HK-2 (cell line): ENCODE data around the gene MISP.
A peak's percentile ranks its signal among the peaks of the same experiment; 100 is the strongest.

Experiments used
- DNase-seq: peaks from one replicate; pipeline ENCODE4 v3.0.0-alpha.2; 2018; ENCODE audit not compliant: unreplicated experiment

Gene MISP

DNA sequence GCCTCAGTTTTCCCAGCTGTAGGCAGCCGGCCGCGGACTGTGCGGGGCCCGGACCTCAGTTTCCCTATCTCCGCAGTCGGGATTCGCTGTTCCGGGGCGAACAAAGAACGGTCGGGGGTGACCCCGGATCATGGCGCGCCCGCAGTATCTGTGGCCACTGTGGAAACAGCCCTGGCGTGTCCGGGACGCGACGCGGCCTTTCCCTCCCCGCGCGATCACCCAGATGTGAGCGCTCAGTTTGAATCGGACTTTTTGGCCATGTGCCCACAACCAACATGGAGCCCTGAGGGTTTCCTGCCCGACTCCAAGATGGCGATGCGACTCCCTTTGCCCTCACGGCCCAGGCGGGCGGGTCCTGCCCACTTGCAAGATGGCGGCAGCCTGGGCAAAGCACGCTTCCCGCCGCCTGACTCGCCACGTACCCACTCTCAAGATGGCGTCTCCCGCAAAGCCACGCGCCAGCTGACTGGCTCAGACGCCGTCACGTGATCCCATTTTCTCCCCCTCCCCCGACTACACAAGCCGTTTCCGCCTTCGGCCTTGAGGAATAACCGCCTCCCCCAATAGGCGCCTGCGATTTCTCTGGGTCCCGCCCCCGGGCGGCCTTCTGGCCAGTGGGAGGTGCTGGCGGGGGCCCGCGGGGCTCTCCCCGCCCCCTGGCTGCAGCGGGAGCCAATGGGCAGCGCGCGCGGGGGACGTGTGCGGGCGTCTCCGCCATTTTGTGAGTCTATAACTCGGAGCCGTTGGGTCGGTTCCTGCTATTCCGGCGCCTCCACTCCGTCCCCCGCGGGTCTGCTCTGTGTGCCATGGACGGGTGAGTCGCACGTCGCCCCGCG, 46.0 kb downstream of the MISP start, which contains the start of gene PTBP1:
PTBP1 (plus strand) TSS at position 761 of the 836 bp plus-strand sequence; CDS start at position 807, 46 bp downstream.
- peak; percentile 100 for DNase-seq

DNA sequence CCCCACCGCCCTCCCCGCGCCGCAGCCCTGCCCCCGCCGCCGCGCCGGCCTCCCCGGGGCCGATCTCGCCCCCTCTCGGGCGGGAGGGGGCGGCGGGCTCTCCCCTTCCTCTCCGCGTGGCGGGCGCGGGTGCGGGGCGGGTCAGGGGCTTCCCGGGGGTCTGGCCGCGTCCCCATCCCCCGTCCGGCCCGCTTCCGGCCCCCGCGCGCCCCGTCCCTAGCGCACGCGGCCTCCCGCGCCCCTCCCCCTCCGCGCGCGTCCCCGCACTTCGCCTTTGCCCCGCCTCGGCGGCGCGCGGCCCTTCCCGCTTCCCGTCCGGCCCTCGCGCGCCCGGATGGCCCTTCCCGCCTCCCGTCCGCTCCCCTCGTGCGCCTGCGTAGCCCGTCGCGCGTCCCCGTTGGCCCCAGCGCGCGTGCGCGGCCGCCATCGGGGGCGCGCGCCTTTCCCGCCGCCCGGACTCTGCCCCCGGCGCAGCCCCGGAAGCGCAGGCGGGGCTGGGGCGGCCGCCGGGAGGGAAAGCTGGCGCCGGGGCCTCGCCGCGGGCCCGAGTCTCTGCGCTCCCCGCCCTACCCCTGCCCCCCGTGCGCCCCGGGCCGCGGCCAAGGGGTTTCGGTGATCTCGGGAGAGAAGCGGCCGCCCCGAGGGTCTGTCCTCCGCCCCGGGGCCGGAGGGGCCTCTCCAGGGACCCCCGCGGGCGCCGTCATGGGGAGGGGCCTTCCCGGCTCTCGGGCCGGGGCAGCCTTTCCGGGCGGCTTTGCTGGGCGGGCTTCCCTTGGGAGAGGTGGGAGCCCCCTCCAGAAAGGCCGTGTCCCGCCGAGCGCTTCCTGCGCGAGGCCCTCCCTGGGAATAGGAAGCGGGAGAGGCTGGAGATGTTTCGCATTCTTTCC, 46.9 kb downstream of the MISP start:
- DNase-seq = peak; percentile 88

DNA sequence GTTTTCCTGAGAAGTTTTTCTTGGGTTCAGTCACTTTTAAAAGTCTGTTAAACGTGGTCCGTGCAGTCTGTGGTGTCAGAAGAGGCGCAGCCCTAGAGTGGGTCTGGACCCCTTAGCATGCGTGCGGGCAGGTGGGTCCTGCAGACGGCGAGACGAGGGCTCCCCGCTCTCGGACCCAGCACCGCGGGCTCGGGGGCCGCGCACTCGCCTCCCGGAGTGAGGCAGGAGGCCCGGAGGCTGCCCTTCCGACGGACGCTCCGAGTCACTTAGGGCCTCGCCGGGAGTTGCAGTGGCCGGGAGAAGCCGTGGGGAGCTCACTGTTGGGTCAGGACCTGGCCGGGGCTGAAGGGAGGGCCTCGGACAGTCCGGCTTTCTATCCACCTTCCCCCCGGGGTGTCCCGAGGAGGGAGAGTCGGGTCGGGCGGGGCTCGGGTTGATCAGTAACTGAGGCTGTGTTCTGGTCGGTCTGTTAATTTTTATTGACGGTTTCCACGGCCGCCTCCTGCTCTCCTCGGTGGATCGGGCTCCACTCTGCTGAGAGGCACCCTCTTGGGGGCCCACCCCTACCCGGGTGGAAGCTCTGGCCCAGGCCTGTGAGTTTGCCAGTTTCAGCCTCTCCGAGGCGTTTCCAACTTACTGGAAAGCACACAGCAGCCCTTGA, 47.6 kb downstream of the MISP start:
- peak; percentile 82 for DNase-seq

DNA sequence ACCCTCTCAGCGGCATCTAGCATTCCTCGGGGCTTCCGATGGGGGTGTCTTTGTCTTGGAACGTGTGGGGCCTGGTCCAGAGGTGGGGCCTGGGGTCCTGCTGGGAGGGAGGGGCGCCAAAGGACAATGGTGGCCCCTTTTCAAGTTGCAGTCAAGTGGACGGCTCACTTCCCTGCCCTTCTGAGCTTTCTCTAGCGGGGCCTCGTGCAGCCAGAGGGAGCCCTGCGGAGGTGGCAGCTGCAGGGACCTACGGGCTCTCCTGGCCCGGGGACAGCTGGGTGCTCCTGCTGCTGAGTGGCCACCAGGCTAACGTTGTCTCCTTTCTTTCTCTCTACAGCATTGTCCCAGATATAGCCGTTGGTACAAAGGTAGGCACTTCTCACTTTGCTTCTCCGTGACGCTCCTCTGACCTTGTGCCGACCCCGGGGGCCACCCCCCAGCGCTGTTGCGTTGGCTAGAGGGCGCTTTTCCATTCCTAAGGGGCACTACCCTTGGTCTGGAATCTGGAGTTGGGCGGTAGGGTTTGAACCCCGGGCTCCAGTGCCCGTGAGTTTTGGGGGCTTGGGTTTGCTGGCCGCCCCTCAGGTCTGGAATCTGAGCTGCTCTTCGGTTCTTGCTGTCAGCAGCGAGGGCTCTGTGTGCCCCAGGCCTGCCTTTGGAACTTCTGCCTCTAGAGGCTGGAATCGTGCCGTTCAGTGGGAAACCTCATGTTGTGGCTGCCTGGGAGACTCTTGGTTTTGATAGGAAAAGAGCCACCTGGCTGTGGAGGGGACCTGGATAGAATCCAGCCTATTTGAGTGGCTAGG, 48.4 kb downstream of the MISP start:
- DNase-seq = no peak

DNA sequence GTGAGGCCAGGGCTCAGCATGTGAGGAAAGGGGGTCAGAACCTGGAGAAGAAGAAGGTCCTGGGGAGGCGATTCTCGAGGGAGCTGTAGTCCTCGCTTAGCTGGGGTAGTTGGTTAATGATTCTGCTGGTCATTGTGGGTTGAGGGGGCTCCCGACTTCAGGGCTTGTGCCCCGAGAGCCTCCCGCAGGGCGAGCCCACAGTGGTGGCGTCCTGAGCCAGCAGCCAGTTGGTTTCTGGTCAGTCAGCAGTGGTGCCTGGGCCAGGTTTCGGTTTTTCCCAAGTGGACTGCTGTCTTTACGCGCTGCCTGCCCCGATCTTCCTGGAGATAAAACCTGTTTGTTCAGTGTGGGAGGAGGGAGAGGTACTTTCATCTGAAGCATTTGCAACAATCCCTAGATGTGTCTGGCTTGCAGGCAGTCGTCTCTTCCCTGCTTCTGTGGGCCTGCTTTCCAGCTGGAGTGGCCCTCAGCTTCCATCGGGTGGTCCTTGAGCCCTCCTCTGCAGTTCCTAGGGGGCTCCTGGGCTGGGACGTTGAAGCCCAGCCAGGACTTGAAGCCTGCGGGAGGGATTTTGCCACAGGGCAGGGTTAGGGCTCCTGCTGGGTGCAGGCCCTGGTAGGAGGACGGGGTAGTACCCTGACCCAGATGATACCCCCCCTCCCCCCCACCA, 49.6 kb downstream of the MISP start:
- DNase-seq = no peak

DNA sequence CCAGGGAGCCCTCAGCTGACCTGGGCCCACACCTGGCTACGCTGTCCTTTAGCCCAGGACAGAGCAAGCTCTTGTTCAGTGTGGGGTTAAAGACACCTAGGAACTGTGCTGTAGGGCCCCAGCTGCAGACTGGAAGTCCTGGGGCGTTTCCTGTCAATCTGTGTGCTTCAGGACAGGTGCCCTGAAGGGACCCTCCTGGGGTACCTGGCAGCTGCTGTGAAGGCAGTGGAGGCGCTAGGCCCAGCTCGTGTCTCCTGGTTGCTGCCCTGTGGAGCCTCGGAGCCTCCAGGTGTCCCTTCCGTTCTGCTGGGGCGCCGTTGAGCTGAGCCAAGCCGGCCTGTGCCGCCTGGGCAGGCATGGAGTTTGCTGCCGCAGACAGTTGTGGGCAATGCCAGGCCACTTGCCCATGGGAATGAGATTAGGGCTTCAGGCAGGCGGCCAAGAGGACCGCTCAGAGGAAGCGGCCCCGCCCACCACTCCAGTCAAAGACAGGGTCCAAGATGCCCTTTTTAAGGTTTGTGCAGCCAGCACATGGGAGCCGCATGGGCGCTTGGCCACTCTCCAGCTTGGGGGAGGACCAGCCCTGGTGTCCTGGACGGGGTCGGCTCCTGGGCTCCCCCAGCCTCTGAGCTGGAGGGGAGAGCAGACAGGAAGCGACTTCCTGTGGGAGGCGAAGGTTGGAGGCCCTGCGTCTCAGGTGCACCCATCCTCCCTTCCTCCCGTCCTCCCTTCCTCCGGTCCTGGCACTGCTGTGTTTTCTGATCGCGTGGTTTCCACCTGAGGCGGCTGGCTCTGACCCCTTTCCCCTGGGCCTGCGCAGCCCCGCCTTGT, 50.3 kb downstream of the MISP start:
- no peak for DNase-seq

DNA sequence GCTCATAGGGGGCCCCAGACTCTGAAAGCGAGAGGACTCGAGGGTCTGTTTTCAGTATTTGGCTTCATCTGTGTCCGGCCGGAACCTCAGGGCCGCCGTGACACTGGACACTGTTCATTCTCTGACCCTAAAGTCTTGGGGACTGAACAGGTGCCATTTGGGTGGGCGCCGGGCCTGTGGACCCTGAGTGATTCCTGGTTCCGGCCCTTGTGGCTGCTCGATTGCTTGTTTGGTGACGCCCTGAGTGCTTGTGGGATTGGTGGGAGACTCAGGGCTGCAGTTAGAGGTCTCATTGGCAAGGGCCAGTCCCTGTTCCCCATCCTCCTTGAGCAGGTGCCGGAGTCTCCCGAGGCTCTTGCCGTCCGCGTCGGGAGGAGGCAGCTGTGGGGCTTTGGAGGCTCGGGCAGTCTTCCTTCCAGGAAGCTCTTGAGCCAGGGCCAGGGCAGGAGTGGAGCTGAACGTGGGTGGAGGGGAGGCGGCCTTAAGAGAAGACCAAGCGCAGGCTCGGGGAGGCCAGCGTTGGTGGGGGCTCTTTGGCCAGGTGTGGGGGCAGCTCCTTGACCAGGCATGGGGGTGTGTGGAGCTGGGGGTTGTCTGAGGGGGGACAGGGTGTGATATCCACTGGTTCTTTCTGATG, 51.1 kb downstream of the MISP start:
- no peak for DNase-seq

DNA sequence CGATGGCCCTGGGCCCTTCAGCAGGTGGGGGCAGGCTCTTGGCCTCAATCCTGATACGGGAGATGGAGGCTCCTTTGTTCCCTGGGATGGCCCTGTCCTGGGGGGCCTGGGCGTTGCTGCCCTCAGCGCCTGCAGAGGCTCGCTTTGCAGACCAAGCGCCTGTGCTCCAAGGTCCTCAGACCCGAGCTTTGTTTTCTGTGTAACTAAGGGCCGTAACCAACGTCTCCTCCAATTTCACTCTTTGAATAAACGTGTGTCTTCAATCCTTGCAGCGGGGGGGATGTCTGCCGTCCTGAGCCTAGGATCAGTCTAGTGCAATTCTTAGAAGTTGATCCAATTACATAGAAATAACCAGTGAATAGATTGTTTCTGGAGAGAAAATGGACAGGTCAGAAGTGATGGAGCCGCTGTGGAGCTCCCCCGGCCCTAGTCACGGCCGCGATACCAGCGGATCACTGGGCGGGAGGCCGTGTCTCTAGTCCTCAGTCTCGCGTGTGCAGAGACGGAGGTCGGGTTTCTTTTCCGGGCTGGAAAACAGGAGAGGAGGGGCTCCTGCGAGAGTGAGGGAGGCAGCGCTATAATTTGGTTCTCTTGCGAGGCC, 51.7 kb downstream of the MISP start:
- no peak for DNase-seq

DNA sequence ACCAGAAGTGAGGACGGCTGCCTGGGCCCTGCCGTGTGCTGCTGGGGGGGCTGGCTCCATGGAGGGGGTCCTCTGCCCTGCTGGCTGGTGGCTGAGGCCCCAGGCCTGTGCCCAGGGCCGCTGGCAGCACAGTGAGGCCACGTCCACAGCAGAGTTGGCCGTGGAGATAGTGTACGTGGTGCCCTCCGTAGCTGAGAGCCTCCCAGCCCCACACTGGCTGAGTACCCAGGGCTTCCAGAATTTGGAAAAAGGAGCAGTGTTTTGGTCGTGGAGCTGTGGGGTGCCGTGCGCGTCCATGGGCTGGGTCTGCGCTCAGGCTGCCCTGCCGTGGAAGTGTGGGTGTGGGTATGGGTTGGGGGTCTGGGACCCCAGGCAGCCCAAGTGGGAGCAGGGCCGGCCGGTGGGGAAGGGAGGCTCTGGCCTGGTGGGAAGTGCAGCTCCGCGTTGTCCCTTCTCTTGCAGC, 52.2 kb downstream of the MISP start:
- no peak for DNase-seq

DNA sequence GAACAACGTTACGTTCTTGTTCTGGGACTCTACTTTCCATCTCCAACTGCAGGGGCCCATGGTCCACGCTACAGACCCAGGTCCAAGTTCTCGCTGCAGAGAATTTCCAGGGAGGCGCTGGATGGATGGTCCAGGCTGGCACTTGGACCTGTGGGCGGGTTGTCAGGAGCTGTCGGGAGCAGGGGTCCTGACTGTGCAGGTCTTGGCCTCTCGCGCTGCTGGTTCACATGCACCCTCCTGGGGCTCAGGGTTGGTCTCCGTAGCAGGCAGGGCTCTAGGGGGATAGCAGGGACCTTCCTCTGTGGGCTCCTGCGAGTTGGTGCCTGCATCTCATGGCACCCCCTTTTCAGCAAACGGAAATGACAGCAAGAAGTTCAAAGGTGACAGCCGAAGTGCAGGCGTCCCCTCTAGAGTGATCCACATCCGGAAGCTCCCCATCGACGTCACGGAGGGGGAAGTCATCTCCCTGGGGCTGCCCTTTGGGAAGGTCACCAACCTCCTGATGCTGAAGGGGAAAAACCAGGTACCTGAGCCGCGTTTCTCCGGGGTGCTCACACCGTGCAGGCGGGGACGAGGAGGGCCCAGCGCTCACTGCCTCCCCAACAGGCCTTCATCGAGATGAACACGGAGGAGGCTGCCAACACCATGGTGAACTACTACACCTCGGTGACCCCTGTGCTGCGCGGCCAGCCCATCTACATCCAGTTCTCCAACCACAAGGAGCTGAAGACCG, 52.9 kb downstream of the MISP start:
- no peak for DNase-seq

DNA sequence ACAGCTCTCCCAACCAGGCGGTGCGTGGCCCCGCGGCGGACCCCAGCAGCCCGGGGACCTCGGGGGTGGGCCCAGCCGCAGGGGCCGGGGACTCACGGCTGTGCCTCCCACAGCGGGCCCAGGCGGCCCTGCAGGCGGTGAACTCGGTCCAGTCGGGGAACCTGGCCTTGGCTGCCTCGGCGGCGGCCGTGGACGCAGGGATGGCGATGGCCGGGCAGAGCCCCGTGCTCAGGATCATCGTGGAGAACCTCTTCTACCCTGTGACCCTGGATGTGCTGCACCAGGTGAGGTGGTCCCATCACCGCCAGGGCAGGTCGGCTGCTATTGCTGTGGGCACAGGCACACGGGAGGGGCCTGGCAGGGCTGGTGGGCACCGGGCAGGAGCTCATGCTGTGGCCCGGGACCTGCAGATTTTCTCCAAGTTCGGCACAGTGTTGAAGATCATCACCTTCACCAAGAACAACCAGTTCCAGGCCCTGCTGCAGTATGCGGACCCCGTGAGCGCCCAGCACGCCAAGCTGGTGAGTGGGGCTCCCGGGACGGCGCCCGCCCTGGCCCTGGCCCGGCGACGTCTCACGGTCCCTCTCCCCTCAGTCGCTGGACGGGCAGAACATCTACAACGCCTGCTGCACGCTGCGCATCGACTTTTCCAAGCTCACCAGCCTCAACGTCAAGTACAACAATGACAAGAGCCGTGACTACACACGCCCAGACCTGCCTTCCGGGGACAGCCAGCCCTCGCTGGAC, 53.7 kb downstream of the MISP start:
- DNase-seq = no peak

DNA sequence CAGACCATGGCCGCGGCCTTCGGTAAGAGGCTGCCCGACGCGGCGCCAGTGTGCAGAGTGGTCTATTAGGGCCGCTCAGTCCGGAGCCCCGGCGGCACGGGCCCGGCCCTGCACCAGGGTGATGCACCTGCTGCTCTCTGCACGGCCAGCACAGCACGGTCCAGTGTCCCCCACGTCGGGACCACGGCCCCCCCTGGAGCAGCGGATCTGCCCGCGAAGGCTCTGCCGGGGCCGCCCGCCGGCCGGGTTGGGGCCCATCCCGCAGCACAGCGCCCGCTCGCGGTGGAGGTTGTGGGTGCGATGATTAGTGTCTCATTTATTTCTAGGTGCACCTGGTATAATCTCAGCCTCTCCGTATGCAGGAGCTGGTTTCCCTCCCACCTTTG, 54.2 kb downstream of the MISP start:
- DNase-seq = no peak

DNA sequence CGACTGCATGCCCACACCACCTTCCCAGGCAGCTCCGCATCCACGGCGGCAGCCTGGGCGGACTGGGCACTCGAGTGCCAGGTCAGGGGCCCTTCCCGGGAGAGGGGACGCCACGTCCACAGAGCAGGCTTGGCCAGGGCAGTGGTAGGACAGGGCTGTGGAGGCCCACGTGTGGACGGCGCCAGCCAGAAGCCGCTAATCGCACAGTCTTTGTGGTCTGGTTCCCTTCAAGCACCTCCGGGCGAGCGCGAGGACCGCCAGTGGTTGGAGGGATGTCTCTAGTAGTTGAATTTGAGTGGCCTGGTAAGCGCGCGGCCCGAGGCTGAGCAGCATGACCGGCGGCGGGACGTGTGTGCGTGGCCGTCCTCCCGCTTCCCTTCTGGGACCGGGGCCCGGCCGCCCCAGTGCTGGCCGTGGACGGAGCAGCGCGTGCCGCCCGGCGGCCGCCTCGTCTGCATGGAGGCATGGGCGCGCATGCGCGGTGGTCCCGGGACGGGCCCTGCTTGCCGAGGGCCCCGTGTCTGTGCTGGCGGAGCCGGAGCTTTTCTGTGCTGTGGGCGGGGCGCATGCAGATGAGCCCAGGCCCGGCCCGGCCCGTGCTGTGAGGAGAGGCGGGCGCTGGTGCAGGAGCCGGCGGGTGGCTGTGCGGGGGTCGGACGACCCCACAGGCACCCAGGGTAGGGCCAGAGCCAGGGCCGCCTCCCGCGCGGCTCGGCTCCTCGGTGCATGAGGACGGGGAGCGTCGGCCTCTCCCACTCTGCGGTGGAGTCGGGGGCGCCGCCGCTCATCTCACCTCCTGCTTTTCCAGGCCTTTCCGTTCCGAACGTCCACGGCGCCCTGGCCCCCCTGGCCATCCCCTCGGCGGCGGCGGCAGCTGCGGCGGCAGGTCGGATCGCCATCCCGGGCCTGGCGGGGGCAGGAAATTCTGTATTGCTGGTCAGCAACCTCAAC, 55.0 kb downstream of the MISP start:
- DNase-seq = no peak

DNA sequence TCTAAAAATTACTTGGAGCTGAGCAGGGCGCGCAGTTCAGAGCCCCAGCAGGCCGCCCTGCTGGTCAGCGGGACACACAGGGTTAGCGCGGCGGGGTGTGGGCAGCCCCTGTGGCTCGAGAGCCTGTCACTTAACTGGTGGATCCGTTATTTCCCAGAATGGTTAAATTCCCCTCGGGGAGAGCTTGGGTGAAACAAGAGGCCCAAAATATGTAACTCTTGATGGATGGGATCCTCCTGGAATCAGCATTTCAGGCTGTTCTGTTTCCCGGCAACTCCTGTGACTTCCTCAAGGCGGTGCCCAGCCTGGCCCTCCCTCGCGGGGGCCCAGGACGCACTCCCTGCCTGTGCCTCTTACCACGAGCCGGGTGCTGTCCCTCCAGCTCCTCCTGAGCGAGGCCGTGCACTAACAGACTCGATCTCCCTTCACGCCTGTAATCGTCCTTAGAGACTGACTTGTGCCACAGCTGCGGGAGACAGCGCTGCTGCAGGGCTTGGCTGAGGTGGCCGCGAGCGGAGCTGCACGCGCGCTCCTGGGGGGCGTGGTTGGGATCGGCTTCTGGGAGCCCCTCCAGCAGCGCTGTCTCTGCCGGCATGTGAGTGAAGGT, 56.0 kb downstream of the MISP start:
- no peak for DNase-seq

DNA sequence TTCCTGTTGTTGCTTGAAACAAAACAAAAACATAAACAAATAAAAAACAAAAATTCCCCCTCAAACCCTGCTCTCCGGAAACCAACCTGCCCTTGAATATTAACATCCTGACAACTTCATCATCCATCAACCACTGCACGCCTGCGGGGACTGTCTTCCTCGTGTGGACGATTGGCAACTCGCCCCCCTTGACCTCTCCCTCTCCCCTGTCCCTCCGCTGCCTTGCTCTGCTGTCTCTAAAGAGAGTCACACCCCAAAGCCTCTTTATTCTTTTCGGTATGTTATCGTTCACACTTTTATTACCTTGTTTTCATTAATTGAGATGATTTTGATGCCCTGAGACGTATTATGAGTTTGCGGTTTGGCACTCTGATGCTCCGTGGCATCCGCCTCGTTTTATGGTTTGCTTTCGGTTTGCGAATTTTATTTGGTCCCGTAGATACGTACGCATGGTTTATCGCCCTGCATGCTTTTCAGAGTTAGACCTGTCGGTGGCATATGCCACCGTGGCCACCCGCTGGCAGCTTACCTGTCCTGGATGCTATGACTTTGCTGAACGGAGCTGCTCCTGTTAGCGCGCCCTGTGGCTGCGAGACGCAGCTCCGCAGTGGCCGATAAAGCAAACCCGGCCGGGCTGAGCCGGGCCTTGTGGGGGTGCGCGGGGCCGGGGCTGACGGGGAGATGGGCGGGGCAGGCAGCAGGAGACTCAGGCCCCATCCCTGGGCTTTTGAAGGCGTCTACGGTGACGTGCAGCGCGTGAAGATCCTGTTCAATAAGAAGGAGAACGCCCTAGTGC, 56.9 kb downstream of the MISP start:
- DNase-seq = no peak
